ENCODE data around the gene MELTF.
A peak's percentile ranks its signal among the peaks of the same experiment; 100 is the strongest.

MELTF gene

GRCh38 chr3:197008436-197009209, 21.0 kb downstream of the MELTF start:
- no peak for DNase-seq

GRCh38 chr3:197007953-197008352, 21.7 kb downstream of the MELTF start:
- no peak for DNase-seq

GRCh38 chr3:197007296-197007940, 22.2 kb downstream of the MELTF start:
- no peak for DNase-seq

GRCh38 chr3:197006860-197007259, 22.8 kb downstream of the MELTF start:
- DNase-seq, result no peak

DNA sequence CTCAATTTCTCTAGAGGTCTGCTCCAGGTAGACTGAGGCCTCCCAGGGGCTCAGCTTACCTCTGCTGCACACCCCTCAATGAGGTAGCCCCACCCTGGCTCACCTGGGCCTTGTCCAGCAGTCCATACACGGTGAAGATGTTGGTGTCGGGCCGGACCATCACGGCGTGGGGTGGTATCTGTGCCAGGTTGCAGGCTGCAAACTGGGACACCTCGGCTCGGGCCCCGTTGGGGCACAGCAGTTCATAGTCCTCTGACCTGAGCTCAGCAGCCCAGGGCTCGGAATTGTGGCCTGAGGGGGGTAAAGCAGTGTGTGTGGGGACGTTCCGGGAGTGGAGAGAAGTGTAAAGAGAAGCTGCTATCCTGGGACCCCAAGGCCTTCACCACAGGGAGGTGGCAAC, 23.2 kb downstream of the MELTF start:
- no peak for DNase-seq

DNA sequence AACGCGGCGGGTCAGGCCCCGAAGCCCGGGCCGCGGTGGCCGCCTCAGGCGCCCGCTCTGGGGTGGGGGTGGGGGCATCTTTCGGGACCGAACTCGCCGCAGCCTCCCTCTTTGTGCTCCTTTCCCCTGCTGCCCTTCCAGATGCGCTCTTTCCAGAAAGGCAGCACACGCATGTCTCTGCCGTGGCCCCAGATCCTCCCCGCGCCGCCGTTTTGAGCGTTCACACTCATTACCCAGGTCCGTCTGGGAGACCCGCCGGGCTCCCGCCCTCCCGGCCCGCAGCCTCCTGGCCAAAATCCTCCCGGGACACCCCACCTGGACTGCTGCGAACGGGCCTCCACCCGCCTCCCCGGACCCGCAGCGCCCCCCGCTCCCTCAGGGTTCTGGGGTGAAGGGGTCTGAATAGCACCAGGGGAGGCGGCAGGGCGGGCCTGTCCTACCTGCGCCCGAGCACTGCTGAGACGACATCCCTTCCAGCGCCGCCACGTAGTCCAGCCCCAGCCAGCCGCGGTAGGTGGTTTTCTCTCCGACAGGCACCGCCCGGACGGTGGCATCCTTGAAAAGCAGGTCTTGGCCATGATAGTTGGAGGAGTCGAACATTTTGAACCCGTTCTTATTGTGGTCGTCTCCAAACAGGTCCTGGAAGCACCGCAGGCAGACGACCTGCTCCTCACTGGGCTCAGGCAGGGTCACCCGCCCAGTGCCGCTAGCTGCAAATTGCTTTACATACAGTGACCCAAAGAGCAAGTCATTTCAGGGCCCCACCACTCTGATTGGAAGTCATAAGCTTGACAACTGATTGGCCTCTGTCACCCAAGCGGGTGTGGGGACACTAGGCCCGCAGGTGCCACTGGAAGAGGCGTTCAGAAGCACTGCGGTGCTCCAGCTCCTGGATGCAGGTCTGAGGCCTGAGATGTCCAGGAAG, 25.9 kb downstream of the MELTF start:
- DNase-seq, result peak; percentile 64

DNA sequence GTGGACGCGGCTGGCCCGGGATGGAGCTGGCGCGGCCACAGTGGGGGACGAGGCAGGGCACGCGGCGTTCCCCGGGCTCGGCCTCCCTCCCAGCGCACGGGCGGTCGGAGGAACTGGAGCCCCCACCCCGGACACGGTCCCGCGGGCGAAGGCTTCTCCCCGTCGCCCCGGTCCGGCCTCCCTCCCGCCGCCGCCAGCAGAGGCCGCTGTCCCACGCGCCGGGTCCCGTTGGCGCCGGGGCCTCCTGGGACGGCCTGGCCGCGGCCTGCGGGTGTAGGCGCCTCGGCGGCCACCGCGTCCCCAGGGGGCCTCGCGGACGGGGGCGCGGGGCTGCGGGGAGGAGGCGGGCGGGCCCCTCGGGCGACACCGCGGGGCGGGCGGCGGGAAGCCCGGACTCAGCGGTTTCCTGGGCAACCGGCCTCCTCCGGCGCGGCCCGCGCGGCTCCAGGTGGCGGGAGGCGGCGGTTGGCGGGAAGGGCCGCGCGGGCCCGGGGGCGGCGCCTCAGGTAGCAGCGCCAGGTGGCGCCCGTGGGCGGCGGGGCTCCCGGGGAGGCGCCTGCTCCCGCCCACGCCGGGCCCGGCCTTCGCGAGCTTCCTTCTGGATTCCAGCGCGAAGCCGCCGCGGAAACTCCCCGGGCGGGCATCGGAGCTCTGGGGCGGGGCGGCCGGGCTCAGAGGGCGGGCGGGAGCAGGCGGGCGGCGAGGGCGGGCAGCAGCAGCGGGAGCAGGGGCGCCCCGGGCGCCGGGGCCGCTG, 26.7 kb downstream of the MELTF start:
- peak; percentile 87 for DNase-seq

DNA sequence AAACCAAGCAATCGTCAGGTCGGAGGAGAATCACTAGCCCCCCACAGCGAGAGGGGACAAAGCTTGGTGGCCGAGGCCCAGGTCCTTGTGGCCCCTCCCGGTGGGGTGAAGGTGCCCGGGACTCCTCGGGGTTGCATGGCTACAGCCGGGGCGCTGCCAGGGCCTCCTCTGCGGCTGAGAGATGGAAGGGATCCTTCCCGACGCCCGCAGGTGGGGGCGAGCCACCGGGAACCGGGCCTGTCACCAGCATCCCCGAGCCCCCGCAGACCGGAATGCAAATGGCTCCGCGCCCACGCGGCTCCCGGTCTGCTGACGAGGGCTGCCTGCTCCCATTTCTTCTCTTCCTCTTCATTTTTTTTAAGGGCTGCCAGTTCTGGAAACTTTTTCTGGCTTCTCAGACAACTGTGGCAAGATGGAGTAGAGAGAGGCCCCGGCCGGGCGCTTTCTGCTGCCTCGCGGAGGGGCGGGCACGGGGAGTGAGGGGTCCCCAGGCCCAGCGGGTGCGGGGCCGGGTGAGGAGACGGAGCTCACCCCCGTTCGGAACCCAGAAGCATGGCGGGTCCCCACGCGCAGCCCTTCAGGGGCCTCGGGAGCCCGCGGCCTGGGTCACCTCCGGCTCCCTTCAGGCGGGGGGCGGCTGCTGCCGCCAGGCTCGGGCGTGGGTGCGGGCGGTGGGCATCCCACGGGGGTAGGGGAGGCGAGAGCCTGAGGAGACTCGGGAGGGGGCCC, 27.5 kb downstream of the MELTF start:
- DNase-seq, result no peak

- DNase-seq, result no peak
These were observed 28.3 kb downstream of the MELTF start for GRCh38 chr3:197001106-197001971.

GRCh38 chr3:197000211-197000610, 29.4 kb downstream of the MELTF start:
- DNase-seq, result no peak

- no peak for DNase-seq
These were observed 30.5 kb downstream of the MELTF start for GRCh38 chr3:196998966-196999760.

- no peak for DNase-seq
These were observed 32.3 kb downstream of the MELTF start for GRCh38 chr3:196997311-196997710.

- no peak for DNase-seq
These were observed 33.0 kb downstream of the MELTF start for GRCh38 chr3:196996454-196997265.

- peak; percentile 85 for DNase-seq
These were observed 33.8 kb downstream of the MELTF start for GRCh38 chr3:196995646-196996355.

DNA sequence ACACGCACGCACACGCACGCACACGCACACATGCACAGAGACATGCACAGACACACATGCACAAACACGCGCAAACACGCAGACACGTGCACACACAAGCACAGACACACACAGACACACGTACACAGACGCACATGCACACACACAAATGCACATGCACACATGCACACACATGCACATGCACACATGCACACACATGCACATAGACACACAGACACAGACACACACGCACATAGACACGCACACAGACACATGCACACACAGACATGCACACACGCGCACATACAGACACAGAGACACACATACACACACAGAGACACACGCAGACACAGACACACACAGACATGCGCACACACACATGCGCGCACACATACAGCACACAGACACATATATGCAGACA, 34.6 kb downstream of the MELTF start:
- no peak for DNase-seq

DNA sequence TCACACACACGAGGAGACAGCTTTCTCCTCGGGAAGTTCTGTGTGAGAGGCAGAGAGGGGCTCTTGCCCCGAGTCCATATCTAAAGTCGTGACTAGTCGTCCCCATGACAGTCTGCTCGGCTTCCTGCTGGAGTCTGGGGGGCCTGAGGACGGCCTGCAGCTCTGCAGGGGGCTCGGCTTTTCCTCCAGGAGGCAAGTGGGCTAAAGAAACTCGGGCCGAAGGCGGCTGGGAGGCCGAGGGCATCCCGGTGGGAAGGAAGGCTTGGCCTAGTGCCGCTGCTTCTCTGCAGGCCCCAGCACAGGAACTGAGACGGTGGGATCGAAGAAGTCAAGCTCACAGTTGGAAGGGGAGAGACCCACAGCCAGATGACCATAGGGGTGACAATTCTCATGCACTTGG, 35.6 kb downstream of the MELTF start:
- no peak for DNase-seq

DNA sequence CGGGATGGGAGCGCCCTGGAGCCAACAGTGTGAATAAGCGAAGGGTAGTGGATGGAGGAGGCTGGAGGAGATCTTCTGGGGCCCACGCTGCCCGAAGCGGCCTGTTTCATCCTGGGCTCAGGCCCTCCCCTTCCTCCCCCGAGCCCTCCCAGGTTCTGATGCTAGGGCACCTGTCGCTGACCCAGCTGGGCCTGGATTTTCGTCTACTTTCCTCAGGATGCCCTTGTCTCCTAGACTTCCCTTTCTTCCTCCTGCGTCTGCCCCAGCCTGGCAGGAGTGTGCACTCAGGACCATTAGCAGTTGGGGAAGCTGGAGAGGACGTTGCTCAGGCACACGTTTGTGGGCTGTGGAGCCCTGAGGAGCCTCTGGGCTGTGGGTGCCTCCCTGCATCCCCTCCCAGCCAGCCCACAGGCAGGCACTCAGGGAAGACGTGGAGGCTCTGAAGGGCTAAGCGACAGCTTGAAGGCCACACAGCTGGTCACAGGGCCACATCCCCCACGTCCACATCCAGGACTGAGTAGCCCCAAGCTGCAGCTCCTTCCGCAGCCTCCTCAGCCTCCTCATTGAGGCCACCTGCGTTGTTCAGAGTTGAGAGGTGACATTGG, 37.1 kb downstream of the MELTF start:
- DNase-seq, result no peak

Measured in NCI-H82 (cell line).